ENCODE results near the gene SARDH. TPM values are rescaled to one million over a fixed set of nuclear protein-coding genes. Genes with fewer than 3 reads are reported as not detected.

Gene SARDH
- total and polyA plus RNA-seq, 8 donors = 3.9 to 13.9 (median 9.9) TPM

- TF ChIP-seq CTCF (IDR thresholded peaks at IDR 0.05) = no peak
- ATAC-seq = no peak
- DNase-seq = no peak
- Histone ChIP-seq H3K36me3 (peaks cover 0 to 18% of the 10 kb centered on the region in 2 donors), H3K4me3 (no peak overlapping the region), H3K27ac (no peak overlapping the region), H3K27me3 (no peaks in the 10 kb centered on the region), H3K4me1 (peaks cover 0 to 43% of the 10 kb centered on the region in 2 donors), H3K9me3 (no peaks in the 10 kb centered on the region)
- intact Hi-C loops (cut with DNase I) = no loop called here
Measured at GRCh38 chr9:133785753-133786370, 47.7 kb upstream of the SARDH start.

GRCh38 chr9:133784731-133785561 is 46.8 kb upstream of the SARDH start:
- H3K4me3 ChIP-seq = no peak overlapping the region
- intact Hi-C loops (cut with DNase I) = no loop called here
- H3K36me3 ChIP-seq = peaks cover 0 to 18% of the 10 kb centered on the region in 2 donors
- TF ChIP-seq CTCF (IDR thresholded peaks at IDR 0.05) = no peak
- no peak for ATAC-seq
- no peak overlapping the region for H3K27ac ChIP-seq
- peaks cover 0 to 42% of the 10 kb centered on the region in 2 donors for H3K4me1 ChIP-seq
- H3K9me3 ChIP-seq = no peaks in the 10 kb centered on the region
- no peaks in the 10 kb centered on the region for H3K27me3 ChIP-seq
- peak in 1 of 4 donors; percentile 61 for DNase-seq

- Histone ChIP-seq H3K9me3 (no peaks in the 10 kb centered on the region), H3K4me1 (peaks cover 0 to 26% of the 10 kb centered on the region in 2 donors), H3K36me3 (peaks cover 0 to 32% of the 10 kb centered on the region in 2 donors), H3K27me3 (no peaks in the 10 kb centered on the region), H3K4me3 (no peak overlapping the region), H3K27ac (no peak overlapping the region)
- DNase-seq (peak in 1 of 4 donors; percentile 57), ATAC-seq (no peak)
- TF ChIP-seq CTCF (IDR thresholded peaks at IDR 0.05) = no peak
- intact Hi-C loops (cut with DNase I) = no loop called here
Measured at GRCh38 chr9:133783331-133783731, 45.2 kb upstream of the SARDH start.

- ATAC-seq (peak; percentile 75), DNase-seq (peak; percentile 59 to 84 (median 74))
- no peaks in the 10 kb centered on the region for H3K27me3 ChIP-seq
- peaks cover 0 to 18% of the 10 kb centered on the region in 2 donors for H3K4me1 ChIP-seq
- peaks cover 0 to 39% of the 10 kb centered on the region in 2 donors for H3K36me3 ChIP-seq
- intact Hi-C loops (cut with DNase I) = no loop called here
- peak; percentile 58 to 69 for TF ChIP-seq CTCF (IDR thresholded peaks at IDR 0.05)
- H3K4me3 ChIP-seq = no peak overlapping the region
- H3K9me3 ChIP-seq = no peaks in the 10 kb centered on the region
- H3K27ac ChIP-seq = no peak overlapping the region
Measured at GRCh38 chr9:133782157-133783130, 44.3 kb upstream of the SARDH start.
